ENCODE results near the gene TMEM14B.

The TMEM14B gene

DNA sequence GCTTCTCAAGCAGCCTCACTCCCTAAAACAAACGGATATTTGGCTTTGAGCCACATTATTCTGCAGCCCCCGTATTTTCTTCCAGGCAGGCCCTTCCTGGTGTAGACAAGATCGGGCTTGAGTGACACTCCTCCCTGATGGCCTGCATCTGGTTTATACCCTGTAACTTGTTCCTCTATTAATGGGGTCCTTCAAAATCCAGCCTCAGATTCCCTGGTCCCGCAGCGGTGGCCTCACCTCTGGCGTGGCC lies 25.1 kb upstream of the TMEM14B start:
- Histone ChIP-seq H3K27me3 (no peaks in the 10 kb centered on the region), H3K9me3 (replicated peaks in 1 of 11) (peaks cover 22 to 35% (median 31%) of the 10 kb centered on the region in 11 experiments), H3K4me2 (peak overlapping the region; percentile 77 to 96 (median 90)), H3K9ac (peak overlapping the region; percentile 58 to 86 (median 81)), H3K4me3 (peak overlapping the region; percentile 63 to 75 (median 70)), H3K36me3 (peaks cover 7 to 33% (median 19%) of the 10 kb centered on the region in 11 experiments; a peak in 17 of 22 replicates), H4K20me1 (no peaks in the 10 kb centered on the region), H3K27ac (peak overlapping the region; percentile 37 to 84 (median 77); a peak in 21 of 22 replicates), H3K4me1 (peaks cover 29 to 64% (median 44%) of the 10 kb centered on the region in 10 experiments)
- no peak for TF ChIP-seq Cebpa-rat (IDR thresholded peaks at IDR 0.05)

DNA sequence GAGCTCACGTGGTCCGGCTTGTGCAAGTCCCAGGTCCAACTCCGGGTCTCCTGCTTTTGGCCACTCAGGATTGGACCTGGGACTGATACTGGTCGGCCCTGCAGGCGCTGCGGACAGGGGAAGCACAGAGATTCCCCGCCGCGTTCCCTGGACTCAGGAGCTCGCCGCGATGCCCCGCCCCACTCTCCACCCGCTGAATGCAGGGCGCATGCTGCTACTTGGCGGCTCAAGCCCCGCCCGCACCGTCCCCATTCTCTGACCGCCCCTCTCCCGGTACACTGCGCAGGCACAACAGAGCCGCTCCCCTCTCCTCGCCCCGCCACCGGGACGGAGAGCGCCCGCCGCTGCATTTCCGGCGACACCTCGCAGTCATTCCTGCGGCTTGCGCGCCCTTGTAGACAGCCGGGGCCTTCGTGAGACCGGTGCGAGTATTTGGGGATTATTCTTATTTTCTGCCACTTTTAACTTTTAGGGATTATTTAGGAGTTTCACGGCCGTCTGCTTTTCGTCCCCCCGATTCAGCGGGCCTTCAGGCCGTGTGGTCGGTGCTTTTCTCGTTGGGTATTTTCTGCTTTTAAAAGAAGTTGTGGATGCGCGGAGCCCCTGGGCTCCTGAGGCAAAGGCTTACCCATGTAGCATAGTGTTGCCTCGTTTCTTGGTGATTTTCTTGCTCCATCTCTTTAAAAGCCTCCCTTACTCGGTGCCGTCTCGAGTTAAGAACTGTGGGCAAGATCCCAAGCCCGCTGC lies 24.6 kb upstream of the TMEM14B start, which contains the start of gene TMEM14C:
Gene TMEM14C (plus strand): TSS at position 251 of the 747 bp plus-strand sequence. CDS start 1,544 bp downstream, outside the sequence.
- H3K27me3 ChIP-seq, result no peaks in the 10 kb centered on the region

DNA sequence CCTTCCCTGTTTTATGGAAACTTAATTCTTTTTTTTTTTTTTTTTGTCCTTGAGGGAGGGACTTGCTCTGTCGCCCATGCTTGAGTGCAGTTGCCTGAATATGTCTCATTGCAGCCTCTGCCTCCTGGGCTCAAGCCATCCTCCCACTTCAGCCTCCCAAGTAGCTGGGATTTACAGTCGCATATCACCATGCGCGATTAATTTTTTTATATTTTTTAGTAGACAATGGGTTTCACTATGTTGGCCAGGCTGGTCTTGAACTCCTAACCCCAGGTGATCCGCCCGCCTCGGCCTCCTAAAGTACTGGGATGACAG lies 24.1 kb upstream of the TMEM14B start:
- TF ChIP-seq Cebpa-rat (IDR thresholded peaks at IDR 0.05), result no peak
- no peaks in the 10 kb centered on the region for H4K20me1 ChIP-seq
- no peaks in the 10 kb centered on the region for H3K27me3 ChIP-seq
- peaks cover 38 to 72% (median 53%) of the 10 kb centered on the region in 10 experiments for H3K4me1 ChIP-seq
- H3K9me3 ChIP-seq (replicated peaks in 1 of 11), result peaks cover 13 to 25% (median 21%) of the 10 kb centered on the region in 11 experiments
- peaks cover 11 to 37% (median 21%) of the 10 kb centered on the region in 11 experiments; a peak in 19 of 22 replicates for H3K36me3 ChIP-seq
- H3K4me2 ChIP-seq, result peak overlapping the region; percentile 77 to 96 (median 90)
- H3K4me3 ChIP-seq, result peak overlapping the region; percentile 63 to 75 (median 70)
- peak overlapping the region; percentile 55 to 84 (median 77) for H3K27ac ChIP-seq
- H3K9ac ChIP-seq, result peak overlapping the region; percentile 74 to 86 (median 81)

More for the DNA sequence above, 24.6 kb upstream of the TMEM14B start, which contains the start of gene TMEM14C:
- no peak for TF ChIP-seq Cebpa-rat (IDR thresholded peaks at IDR 0.05)
- Histone ChIP-seq H3K9ac (peak within 1 kb of the TSS; percentile 74 to 86 (median 81)), H4K20me1 (no peaks in the 10 kb centered on the region), H3K36me3 (peaks cover 7 to 37% (median 19%) of the 10 kb centered on the region in 11 experiments; a peak in 17 of 22 replicates), H3K27ac (peak within 1 kb of the TSS; percentile 55 to 84 (median 77)), H3K4me2 (peak within 1 kb of the TSS; percentile 77 to 96 (median 90)), H3K4me1 (peaks cover 34 to 67% (median 48%) of the 10 kb centered on the region in 10 experiments), H3K4me3 (peak within 1 kb of the TSS; percentile 63 to 75 (median 70)), H3K9me3 (replicated peaks in 1 of 11) (peaks cover 18 to 30% (median 26%) of the 10 kb centered on the region in 11 experiments)

DNA sequence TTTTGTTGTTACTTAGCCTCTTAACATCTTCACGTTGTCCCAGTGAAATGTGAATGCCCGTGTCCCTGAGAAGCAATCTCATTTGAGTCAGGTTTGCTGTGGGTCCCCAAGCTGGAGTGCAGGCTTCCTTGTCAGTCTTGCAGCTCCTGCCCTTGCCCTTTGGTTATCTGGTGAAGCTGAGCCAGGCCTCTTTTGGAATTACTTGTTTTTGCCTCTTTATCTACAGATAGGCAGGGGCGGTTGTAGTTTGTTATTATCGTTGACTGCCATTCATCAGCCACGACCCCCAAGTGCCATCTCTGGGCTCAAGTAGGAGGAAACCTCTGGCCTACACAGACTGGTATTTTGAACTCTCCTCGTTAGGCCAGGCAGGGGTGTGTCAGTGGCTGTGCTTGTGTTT lies 22.6 kb upstream of the TMEM14B start:
- H3K27ac ChIP-seq, result no peak overlapping the region
- no peaks in the 10 kb centered on the region for H3K27me3 ChIP-seq
- H3K9ac ChIP-seq, result no peak overlapping the region
- peaks cover 0 to 10% (median 6%) of the 10 kb centered on the region in 11 experiments; a peak in 14 of 22 replicates for H3K9me3 ChIP-seq (replicated peaks in 1 of 11)
- TF ChIP-seq Cebpa-rat (IDR thresholded peaks at IDR 0.05), result no peak
- H3K4me2 ChIP-seq, result peak overlapping the region in 6 of 11 experiments; percentile 85 to 96 (median 94); a peak in 7 of 22 replicates
- peaks cover 38 to 77% (median 50%) of the 10 kb centered on the region in 10 experiments for H3K4me1 ChIP-seq
- no peak overlapping the region for H3K4me3 ChIP-seq
- peaks cover 22 to 48% (median 36%) of the 10 kb centered on the region in 11 experiments for H3K36me3 ChIP-seq
- no peaks in the 10 kb centered on the region for H4K20me1 ChIP-seq

GRCh38 chr6:10725716-10726115 lies 21.9 kb upstream of the TMEM14B start:
- H3K4me2 ChIP-seq, result no peak overlapping the region
- no peaks in the 10 kb centered on the region for H4K20me1 ChIP-seq
- peaks cover 22 to 54% (median 41%) of the 10 kb centered on the region in 11 experiments for H3K36me3 ChIP-seq
- H3K27me3 ChIP-seq, result no peaks in the 10 kb centered on the region
- peaks cover 0 to 8% (median 5%) of the 10 kb centered on the region in 11 experiments; a peak in 4 of 22 replicates for H3K9me3 ChIP-seq (replicated peaks in 1 of 11)
- no peak for TF ChIP-seq Cebpa-rat (IDR thresholded peaks at IDR 0.05)
- no peak overlapping the region for H3K4me3 ChIP-seq
- H3K27ac ChIP-seq, result no peak overlapping the region
- H3K9ac ChIP-seq, result no peak overlapping the region
- peaks cover 36 to 81% (median 48%) of the 10 kb centered on the region in 10 experiments for H3K4me1 ChIP-seq

DNA sequence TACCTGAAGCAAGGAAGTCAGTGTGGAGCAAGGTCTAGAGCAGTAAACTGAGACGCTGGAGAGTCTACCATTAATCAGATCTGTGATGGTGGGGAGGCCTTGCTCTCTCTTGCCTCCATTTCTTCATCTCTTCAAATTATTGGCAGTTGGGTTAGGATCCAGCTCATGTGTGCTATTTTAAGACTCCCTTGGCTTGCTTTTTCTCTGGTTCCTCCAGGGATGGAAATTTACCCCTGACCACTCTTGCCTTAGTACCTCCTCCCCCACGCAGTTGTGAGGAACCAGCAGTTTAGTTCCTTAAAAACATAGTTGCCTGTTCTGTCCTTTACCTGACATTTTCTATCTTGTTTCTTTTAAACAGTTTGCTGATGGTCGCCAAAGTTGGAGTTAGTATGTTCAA lies 17.4 kb upstream of the TMEM14B start:
- Histone ChIP-seq H3K9me3 (replicated peaks in 1 of 11) (peaks cover 0 to 14% (median 0%) of the 10 kb centered on the region in 11 experiments; a peak in 5 of 22 replicates), H3K4me1 (peaks cover 7 to 53% (median 13%) of the 10 kb centered on the region in 10 experiments; a peak in 18 of 20 replicates), H3K27ac (0 out of 22 replicates have a peak overlapping the region, but pooled peaks of 1 of the 11 experiments have one; percentile 3), H3K4me3 (no peak overlapping the region), H3K9ac (no peak overlapping the region), H4K20me1 (no peaks in the 10 kb centered on the region), H3K36me3 (peaks cover 43 to 84% (median 60%) of the 10 kb centered on the region in 11 experiments), H3K27me3 (no peaks in the 10 kb centered on the region), H3K4me2 (peak overlapping the region in 4 of 11 experiments; percentile 15 to 78 (median 60); a peak in 7 of 22 replicates)
- TF ChIP-seq Cebpa-rat (IDR thresholded peaks at IDR 0.05), result no peak

- TF ChIP-seq Cebpa-rat (IDR thresholded peaks at IDR 0.05), result no peak
- H3K27ac ChIP-seq, result no peak overlapping the region
- H3K9ac ChIP-seq, result no peak overlapping the region
- peaks cover 1 to 32% (median 5%) of the 10 kb centered on the region in 10 experiments; a peak in 17 of 20 replicates for H3K4me1 ChIP-seq
- H3K4me2 ChIP-seq, result no peak overlapping the region
- peaks cover 0 to 14% (median 0%) of the 10 kb centered on the region in 11 experiments; a peak in 5 of 22 replicates for H3K9me3 ChIP-seq (replicated peaks in 1 of 11)
- H3K4me3 ChIP-seq, result no peak overlapping the region
- H3K36me3 ChIP-seq, result peaks cover 33 to 62% (median 49%) of the 10 kb centered on the region in 11 experiments
- H3K27me3 ChIP-seq, result no peaks in the 10 kb centered on the region
- H4K20me1 ChIP-seq, result no peaks in the 10 kb centered on the region
These were observed 14.4 kb upstream of the TMEM14B start for GRCh38 chr6:10733151-10733715.

- Histone ChIP-seq H4K20me1 (no peaks in the 10 kb centered on the region), H3K9ac (no peak overlapping the region), H3K4me2 (no peak overlapping the region), H3K27me3 (no peaks in the 10 kb centered on the region), H3K4me3 (no peak overlapping the region), H3K9me3 (replicated peaks in 1 of 11) (peaks cover 0 to 14% (median 0%) of the 10 kb centered on the region in 11 experiments; a peak in 5 of 22 replicates), H3K36me3 (peaks cover 31 to 56% (median 43%) of the 10 kb centered on the region in 11 experiments), H3K4me1 (peaks cover 0 to 29% (median 2%) of the 10 kb centered on the region in 10 experiments; a peak in 8 of 20 replicates), H3K27ac (no peak overlapping the region)
- no peak for TF ChIP-seq Cebpa-rat (IDR thresholded peaks at IDR 0.05)
These were observed 13.7 kb upstream of the TMEM14B start for GRCh38 chr6:10733863-10734262.

DNA sequence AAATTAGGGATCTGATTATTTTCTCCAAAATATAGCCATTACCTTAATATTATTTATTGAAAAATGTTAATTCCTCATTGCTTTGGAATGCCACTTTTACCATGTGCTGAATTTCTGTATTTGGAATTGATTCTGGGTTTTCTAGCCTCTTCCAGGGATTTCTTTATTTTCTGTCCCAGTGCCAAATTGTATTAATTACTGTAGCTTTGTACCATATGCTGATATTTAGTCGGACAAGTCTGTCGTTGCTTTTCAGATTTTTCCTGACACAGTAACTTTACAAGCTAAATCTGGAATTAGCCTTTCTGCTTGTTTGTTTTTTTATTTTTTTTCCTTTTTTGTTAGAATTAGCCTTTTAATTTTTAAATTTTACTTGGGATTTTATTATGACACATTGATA lies 10.9 kb upstream of the TMEM14B start:
- no peaks in the 10 kb centered on the region for H3K27me3 ChIP-seq
- no peak overlapping the region for H3K4me3 ChIP-seq
- H4K20me1 ChIP-seq, result no peaks in the 10 kb centered on the region
- H3K4me2 ChIP-seq, result no peak overlapping the region
- TF ChIP-seq Cebpa-rat (IDR thresholded peaks at IDR 0.05), result no peak
- H3K36me3 ChIP-seq, result peaks cover 12 to 35% (median 21%) of the 10 kb centered on the region in 11 experiments; a peak in 19 of 22 replicates
- H3K4me1 ChIP-seq, result 0 out of 20 replicates have a peak, but pooled peaks cover 0 to 12% (median 0%) of the 10 kb centered on the region in 10 experiments
- H3K27ac ChIP-seq, result no peak overlapping the region
- peaks cover 0 to 18% (median 3%) of the 10 kb centered on the region in 11 experiments; a peak in 7 of 22 replicates for H3K9me3 ChIP-seq (replicated peaks in 1 of 11)
- H3K9ac ChIP-seq, result no peak overlapping the region
